ENCODE measurements around the gene ACOT9. TPM values are rescaled to one million over a fixed set of nuclear protein-coding genes. Genes with fewer than 3 reads are reported as not detected.
A peak's percentile ranks its signal among the peaks of the same experiment; 100 is the strongest.
"Not testable (repeated sequence)": the region's sequence is repeated elsewhere in the genome, so short reads cannot be mapped to it uniquely, and the experiment has no call there.

ACOT9 gene
- total RNA-seq, 1 donor from 2014 or later, result 87.3 TPM

GRCh38 chrX:23765868-23766267, 22.8 kb upstream of the ACOT9 start:
- no peak for DNase-seq

GRCh38 chrX:23765449-23765848, 22.4 kb upstream of the ACOT9 start:
- no peak for DNase-seq

DNA sequence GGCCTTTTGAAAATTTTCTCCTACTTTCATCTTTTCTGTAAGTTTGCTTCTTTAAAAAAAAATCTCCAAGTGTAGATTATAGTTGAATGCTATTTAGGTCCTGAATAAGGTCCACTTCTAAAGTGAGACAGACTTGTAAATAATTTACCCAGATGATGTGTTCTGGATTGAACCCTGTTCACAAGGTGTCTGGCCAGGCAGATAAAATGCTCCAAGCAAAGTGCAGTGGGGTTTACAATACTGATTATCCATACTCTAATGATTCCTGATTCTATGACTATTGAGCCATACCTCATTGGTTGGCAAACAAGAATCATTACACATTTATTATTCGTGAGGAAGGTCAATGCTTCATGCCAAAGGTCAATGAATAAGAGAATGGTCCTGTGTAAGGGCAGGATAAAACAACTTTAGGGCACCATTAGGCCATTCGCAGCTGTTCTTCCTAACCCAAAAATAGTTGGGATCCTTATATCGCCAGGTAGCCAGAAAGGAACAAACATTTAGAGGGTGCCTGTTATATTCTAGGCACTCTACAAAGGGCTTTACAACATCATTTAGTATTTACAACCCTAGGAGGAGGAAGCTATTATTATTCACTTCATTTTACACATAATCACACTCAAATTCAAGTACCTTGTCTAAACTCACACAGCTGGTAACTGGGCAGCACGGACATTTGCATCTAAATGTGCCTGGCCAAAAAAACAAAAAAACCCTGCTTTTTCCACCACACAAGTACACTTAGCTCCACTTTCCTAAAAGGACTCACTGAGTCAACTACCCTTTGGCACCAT, 21.3 kb upstream of the ACOT9 start:
- no peak for DNase-seq

- DNase-seq, result no peak
These were observed 16.7 kb upstream of the ACOT9 start for GRCh38 chrX:23759821-23760220.

- peak; percentile 75 for DNase-seq
These were observed 13.1 kb upstream of the ACOT9 start for GRCh38 chrX:23756165-23756564.

DNA sequence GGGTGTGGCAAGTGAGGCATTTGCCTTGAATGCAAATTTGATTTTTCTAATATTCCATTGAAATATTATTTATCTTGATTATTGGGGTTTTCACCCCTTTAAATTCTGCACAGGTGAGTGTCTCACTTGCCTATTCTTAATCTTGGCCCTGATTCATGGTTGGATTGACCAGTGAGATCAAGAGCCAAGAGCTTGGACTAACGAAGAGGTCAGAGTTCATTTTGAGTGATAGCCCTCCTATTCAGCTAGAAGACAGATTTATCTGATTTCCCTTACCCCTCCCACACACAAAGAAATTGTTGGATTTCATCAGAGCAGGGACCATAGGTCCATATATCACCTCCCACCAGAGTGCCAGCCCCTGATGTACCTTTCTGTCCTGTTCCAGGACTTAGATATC, 11.6 kb upstream of the ACOT9 start:
- no peak for DNase-seq

DNA sequence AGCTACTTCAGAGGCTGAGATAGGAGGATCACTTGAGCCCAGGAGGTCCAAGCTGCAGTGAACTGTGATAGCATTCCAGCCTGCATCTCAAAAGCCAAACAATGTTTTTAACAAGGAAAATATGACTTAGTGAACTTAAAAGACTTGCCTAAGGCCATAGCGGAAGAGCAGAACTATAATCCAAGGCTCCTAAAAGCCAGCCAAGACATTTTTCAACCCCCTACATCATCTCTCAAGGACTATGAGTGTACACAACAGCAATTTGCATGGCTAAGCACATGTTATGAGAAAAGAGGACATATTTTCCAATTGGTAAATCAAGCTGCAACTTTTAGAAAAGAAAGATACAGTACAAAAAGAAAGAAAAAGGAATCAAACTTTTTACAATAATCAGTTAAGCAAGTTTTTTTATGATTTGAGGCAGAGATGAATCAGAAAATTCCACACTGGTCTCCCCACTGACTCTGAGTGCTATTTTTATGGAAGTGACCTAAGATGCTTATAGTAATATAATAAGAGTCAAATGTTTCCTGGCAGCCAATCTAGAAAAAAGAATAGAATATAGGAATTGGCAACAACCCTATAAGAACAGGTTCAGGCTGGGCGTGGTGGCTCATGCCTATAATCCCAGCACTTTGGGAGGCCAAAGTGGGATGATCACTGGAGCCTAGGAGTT, 9.8 kb upstream of the ACOT9 start:
- peak; percentile 58 for DNase-seq

DNA sequence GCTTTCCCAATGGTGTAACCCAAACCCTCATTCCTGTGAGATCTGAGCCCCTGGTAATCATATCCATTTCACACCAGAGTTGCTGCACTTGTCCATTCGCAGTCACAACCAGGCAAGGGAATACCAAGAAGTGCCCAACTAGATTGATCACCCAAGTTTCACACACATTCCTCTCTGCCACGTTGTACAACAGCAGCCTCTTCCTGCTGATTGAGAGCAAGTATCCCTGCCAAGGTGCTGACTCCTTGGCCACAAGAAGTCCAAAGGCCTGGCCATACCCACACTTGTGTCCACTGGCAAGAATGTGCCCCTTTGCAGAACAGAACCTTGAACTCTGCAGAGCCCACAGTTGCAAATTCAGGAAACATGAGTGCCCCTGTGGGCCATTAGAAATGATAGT, 6.5 kb upstream of the ACOT9 start:
- no peak for DNase-seq

- no peak for DNase-seq
These were observed 6.1 kb upstream of the ACOT9 start for GRCh38 chrX:23749129-23749528.

DNA sequence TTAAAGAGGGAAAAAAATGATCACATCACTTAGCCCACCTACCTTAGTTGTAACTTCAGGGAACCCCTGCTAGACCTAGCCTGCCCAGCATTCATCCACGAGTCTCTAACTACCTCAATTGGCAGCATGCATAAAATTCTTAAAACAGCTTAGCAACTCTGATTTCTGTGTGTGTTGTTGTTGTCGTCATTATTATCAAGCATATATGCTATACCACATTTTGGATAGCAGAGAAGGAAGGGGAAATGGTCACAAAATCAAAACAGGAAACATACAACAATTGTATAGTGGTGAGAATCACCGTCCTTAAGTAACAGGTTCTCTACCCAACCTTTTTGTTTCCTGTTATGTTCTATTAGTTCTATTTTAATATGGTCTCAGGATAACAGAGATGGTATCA, 2.7 kb upstream of the ACOT9 start:
- peak; percentile 70 for DNase-seq

GRCh38 chrX:23743623-23743971, 521 bp upstream of the ACOT9 start:
- not testable (repeated sequence) for DNase-seq

DNA sequence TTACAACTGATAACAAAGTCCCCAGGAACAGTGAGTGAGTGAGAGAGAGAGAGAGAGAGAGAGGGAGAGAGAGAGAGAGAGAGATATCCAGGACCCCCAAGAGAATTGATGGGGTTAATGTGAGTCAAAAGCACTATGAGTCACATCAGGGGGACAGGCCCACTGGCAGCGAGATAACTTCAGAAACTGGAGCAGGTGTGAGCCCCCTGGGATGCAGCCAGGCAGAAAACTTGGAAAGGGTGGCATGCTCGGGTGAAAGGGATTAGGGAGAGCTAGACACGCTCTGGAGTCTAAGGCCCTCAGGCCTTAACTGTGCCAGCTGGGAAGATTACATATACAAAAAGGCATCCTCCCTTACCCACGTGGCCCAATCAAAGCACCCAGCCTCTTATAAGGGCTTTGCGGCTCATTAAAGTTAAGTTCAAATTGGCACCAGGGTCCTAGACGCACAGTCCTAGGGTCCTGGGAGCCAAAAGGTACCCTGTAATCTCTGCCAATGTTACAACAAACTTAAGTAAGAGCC, 841 bp downstream of the ACOT9 start:
- DNase-seq, result peak; percentile 65

DNA sequence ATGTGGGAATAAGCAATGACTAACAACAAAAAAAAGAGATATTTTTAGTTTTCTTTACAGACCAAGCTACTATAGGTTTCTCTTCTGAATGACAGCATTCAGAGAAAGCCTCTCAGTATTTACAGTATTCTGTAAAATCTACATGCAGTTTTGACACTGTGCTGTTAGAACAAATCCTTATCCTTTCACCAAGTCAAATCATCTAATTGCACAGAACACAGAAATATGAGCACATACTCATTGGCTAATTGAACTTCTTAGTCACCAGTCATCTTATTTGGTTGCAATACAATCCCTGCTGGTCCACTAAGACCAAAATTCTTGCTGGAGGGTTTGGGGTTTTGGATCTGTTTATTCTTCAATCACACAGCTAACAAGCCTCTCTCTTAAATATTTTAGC, 5.7 kb downstream of the ACOT9 start:
- no peak for DNase-seq

DNA sequence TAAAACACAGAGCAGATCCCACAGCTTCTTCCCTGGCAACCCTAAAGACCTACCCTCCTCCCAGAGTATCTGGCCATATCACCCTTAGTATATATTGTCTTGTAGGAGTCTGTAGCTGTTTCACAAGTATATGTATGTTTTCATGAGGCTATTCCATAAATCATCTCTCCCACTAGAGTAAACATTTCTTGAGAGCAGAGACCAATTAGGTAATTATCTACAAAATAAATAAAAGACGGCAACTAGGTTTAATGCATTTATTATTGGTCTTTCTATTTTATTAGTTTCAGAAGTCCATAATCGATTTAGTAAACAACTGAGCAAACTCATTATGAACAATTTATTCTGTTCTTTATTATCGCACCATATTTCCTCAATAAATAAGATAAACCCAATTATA, 7.0 kb downstream of the ACOT9 start:
- no peak for DNase-seq

DNA sequence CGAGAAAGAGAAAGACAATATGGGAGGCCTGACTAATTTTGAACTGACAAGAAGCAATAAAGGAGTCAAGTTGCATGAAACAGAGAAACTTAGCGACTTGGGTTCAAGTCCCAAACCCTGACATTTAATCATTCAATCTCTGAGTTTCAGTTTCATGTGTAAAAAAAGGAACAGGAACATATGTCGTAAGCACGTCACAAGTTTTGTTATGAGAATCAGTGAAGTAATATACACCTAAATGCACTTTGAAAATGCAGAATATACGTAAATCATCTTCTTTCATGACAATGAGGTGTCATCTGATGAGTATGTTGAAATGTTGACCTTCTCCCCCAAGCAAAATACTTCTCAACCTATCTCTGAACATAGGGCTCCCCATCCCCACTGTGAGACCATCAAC, 10.4 kb downstream of the ACOT9 start:
- no peak for DNase-seq

DNA sequence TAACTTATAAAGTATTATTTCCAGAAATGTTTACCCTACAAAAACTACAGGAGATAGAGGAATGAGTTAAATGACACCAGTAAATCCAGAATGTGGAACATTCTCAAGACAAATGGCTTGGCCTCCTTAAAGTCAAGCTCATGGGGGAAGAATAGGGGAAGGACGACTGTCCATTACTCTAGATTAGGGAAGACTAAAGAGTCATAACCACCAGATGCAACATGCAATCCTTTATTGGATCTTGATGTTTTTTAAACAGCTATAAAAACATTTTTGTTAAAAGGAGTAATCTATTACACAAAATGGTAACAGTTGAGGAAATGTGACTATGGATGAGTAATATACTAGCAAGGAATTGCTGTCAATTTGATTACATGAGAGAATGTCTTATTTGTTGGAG, 11.1 kb downstream of the ACOT9 start:
- DNase-seq, result no peak

- DNase-seq, result peak; percentile 27
These were observed 13.9 kb downstream of the ACOT9 start for GRCh38 chrX:23729214-23729613.

GRCh38 chrX:23727206-23727605, 15.9 kb downstream of the ACOT9 start:
- DNase-seq, result no peak

DNA sequence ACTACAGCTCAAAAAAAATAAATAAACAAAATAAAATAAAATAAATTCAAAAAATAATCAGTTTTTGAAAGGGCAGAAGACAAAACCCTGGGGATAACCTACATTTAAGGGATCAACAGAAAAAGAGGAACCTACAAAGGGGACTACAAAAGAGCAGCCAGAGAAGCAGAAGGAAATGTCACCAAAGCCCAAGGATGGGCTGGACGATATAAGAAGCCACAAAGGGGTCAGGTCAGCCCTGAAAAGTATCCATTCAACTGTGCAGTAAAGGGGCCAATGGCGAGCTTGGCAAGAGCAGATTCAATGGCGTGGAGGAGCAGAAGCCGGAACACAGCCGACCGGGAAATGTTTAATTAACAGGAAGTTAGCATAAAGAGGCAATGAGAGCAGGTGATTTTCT, 16.9 kb downstream of the ACOT9 start:
- DNase-seq, result no peak

DNA sequence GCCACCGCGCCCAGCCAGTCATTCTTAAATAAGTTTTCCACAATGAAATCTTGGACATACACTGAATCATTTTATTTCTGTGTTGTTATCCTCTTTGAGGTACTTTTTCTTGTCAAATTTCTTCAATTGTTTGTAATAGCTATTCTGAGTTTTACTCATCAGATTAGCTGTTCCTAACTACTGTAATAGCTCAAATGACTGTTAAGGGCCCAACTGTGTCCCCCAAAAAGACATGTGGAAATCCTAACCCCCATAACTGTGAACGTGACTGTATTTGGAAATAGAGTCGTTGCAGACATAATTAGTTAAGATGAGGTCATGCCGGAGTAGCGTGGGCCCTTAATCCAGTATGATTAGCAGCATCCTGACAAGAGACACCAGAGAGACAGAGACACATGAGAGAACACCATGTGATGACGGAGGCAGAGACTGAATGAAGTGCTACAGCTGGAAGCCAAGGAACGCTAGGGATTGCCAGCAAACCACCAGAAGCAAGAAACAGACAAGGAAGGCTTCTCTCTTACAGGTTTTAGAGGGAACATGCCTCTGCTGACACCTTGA, 22.9 kb downstream of the ACOT9 start:
- no peak for DNase-seq

GRCh38 chrX:23705235-23705634, 37.8 kb downstream of the ACOT9 start:
- no peak for DNase-seq

- no peak for DNase-seq
These were observed 38.3 kb downstream of the ACOT9 start for GRCh38 chrX:23704673-23705206.

GRCh38 chrX:23699636-23700194, 43.4 kb downstream of the ACOT9 start:
- no peak for DNase-seq

All from dermis blood vessel endothelial cell (primary cell).